HG03378 (cell line): Measurements from ENCODE around the gene CHIT1.

Source experiments
- ATAC-seq: cut with Tn5 transposase; IDR thresholded peaks from one replicate; pipeline ENCODE4 v1.9.1; 2021; ENCODE audit warnings: mild to moderate bottlenecking, moderate library complexity; ENCODE audit not compliant: unreplicated experiment

Gene CHIT1

GRCh38 chr1:203229471-203230135 is at the start of gene CHIT1:
Gene CHIT1, minus strand, starts transcription at chr1:203229673. Its CDS starts 37 bp downstream, at chr1:203229636.
- ATAC-seq: no peak

GRCh38 chr1:203278885-203279406 is 49.5 kb upstream of the CHIT1 start:
- no peak for ATAC-seq

GRCh38 chr1:203278082-203278884 is 48.8 kb upstream of the CHIT1 start:
- no peak for ATAC-seq

- ATAC-seq: no peak
These were observed 47.6 kb upstream of the CHIT1 start for GRCh38 chr1:203276916-203277545.

GRCh38 chr1:203276408-203276807 is 46.9 kb upstream of the CHIT1 start:
- ATAC-seq: no peak

- no peak for ATAC-seq
These were observed 46.3 kb upstream of the CHIT1 start for GRCh38 chr1:203275656-203276272.

GRCh38 chr1:203274603-203275381 is 45.3 kb upstream of the CHIT1 start:
- ATAC-seq: no peak

GRCh38 chr1:203273869-203274602 is 44.6 kb upstream of the CHIT1 start:
- no peak for ATAC-seq

GRCh38 chr1:203273206-203273868 is 43.9 kb upstream of the CHIT1 start:
- ATAC-seq: peak; percentile 57

GRCh38 chr1:203272633-203273205 is 43.2 kb upstream of the CHIT1 start:
- ATAC-seq: no peak

GRCh38 chr1:203271962-203272632 is 42.6 kb upstream of the CHIT1 start:
- ATAC-seq: no peak

- ATAC-seq: peak; percentile 27
These were observed 41.7 kb upstream of the CHIT1 start for GRCh38 chr1:203271018-203271743.

GRCh38 chr1:203270448-203270847 is 41.0 kb upstream of the CHIT1 start:
- ATAC-seq: no peak

GRCh38 chr1:203269654-203270020 is 40.2 kb upstream of the CHIT1 start:
- no peak for ATAC-seq

GRCh38 chr1:203268901-203269653 is 39.6 kb upstream of the CHIT1 start:
- ATAC-seq: no peak

GRCh38 chr1:203267912-203268311 is 38.4 kb upstream of the CHIT1 start:
- ATAC-seq: no peak

- ATAC-seq: peak; percentile 58
These were observed 37.9 kb upstream of the CHIT1 start for GRCh38 chr1:203267347-203267846.
